ENCODE measurements around the gene OR56A3.

DNA sequence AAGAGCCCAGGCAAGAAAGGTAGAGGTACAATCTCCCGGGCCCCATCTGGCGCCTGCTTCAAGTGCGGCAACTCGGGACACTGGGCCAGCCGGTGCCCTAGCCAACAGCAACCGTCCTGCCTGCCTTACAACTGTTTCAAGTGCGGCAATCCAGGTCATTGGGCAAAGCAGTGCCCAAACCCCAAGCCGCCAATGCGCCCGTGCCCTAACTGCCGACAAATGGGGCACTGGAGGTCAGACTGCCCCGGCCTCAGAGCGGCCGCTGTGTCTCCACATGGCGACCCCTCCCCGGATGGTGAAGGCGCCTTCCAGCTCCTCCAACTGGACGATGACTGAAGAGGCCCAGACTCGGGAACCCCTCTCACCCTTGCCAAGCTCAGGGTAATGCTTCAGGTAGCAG lies 11.4 kb upstream of the OR56A3 start:
- no peak for TF ChIP-seq POLR2AphosphoS5 (IDR thresholded peaks at IDR 0.05)
- TF ChIP-seq, protein P1, sequence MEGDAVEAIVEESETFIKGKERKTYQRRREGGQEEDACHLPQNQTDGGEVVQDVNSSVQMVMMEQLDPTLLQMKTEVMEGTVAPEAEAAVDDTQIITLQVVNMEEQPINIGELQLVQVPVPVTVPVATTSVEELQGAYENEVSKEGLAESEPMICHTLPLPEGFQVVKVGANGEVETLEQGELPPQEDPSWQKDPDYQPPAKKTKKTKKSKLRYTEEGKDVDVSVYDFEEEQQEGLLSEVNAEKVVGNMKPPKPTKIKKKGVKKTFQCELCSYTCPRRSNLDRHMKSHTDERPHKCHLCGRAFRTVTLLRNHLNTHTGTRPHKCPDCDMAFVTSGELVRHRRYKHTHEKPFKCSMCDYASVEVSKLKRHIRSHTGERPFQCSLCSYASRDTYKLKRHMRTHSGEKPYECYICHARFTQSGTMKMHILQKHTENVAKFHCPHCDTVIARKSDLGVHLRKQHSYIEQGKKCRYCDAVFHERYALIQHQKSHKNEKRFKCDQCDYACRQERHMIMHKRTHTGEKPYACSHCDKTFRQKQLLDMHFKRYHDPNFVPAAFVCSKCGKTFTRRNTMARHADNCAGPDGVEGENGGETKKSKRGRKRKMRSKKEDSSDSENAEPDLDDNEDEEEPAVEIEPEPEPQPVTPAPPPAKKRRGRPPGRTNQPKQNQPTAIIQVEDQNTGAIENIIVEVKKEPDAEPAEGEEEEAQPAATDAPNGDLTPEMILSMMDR (IDR thresholded peaks at IDR 0.05 in 8 of 11, conservative IDR thresholded peaks at IDR 0.05 in 3 of 11) = no peak
- TF ChIP-seq POLR2A (IDR thresholded peaks at IDR 0.05) = no peak

Measured in spleen (tissue), 7 donors.